Ectodermal cell (in vitro differentiated cells): ENCODE measurements around the gene FAM53A.

Source experiments
- H3K27ac ChIP-seq: 2 replicates; pipeline ENCODE4 v1.7.0; 2013; ENCODE audit warnings: mild to moderate bottlenecking, low read depth, low read length; ENCODE audit not compliant: insufficient read depth, poor library complexity, severe bottlenecking
- H3K27me3 ChIP-seq: 2 replicates; pipeline ENCODE4 v1.7.0; 2013; ENCODE audit warnings: mild to moderate bottlenecking, low read length; ENCODE audit not compliant: insufficient read depth, control insufficient read depth, poor library complexity, severe bottlenecking
- H3K36me3 ChIP-seq: one replicate; pipeline ENCODE4 v1.7.0; 2013; ENCODE audit warnings: low read length; ENCODE audit not compliant: control insufficient read depth, insufficient read depth
- H3K4me1 ChIP-seq: one replicate; pipeline ENCODE4 v1.7.0; 2013; ENCODE audit warnings: low read length; ENCODE audit not compliant: control insufficient read depth, insufficient read depth
- H3K4me3 ChIP-seq: 2 replicates; pipeline ENCODE4 v1.7.0; 2013; ENCODE audit warnings: low read depth, low read length, control low read depth; ENCODE audit not compliant: insufficient read depth
- H3K9me3 ChIP-seq: 2 replicates; pipeline ENCODE4 v1.7.0; 2013; ENCODE audit warnings: mild to moderate bottlenecking, low read length, moderate library complexity; ENCODE audit not compliant: control insufficient read depth
- WGBS, 2 experiments: methylation state at CpG; one replicate each; pipeline ENCODE4 v1.1.7; 2013; ENCODE audit warnings: missing lambda C conversion rate in 2 of 2; 5-methylcytosine and 5-hydroxymethylcytosine counted together

The FAM53A gene

DNA sequence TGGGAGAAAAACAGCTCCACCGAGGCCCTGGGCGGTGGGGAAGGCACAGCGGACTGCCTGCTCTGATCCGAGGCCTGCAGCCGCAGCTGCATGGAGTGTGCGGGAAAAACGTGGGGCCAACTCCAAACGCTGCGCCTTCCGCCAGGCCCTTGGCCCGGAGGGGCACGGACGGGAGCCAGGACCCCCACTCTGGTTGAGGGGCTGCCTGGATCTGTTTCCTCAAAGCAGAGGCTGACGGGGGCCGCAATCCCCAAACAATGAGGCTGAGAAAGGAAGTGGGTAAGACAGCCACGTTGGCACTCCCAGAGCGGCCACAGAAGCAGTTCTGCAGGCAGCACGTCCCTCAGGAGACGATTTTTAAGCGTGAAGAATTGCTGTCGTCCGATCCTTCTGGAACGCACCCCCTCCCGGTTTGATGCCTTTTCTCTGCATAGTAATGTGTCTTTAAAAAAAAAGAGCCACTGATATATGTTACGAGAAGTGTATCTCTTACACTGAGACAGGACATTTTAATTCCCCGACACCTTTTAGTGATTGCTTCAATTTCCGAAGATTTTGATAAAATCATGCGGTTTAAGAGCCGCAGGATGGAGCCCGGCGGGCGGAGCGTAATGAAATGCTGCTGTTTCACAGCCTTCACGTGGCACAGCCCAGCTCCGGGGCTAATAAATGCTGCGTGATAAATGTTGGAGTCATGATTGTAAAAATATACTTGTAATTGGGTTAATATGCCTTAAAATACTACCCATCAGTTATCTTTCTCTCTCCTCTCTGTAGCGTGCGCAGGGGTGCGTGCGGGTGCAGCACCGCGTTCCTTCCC is 85.7 kb downstream of the FAM53A start:
- Histone ChIP-seq H3K27ac (no peak overlapping the region), H3K9me3 (no peaks in the 10 kb centered on the region), H3K4me3 (no peak overlapping the region), H3K27me3 (no peaks in the 10 kb centered on the region), H3K4me1 (peaks cover 14% of the 10 kb centered on the region), H3K36me3 (no peaks in the 10 kb centered on the region)
- 92 to 94% methylated on average over 42 of the region's 42 CpGs for WGBS, 2 experiments

DNA sequence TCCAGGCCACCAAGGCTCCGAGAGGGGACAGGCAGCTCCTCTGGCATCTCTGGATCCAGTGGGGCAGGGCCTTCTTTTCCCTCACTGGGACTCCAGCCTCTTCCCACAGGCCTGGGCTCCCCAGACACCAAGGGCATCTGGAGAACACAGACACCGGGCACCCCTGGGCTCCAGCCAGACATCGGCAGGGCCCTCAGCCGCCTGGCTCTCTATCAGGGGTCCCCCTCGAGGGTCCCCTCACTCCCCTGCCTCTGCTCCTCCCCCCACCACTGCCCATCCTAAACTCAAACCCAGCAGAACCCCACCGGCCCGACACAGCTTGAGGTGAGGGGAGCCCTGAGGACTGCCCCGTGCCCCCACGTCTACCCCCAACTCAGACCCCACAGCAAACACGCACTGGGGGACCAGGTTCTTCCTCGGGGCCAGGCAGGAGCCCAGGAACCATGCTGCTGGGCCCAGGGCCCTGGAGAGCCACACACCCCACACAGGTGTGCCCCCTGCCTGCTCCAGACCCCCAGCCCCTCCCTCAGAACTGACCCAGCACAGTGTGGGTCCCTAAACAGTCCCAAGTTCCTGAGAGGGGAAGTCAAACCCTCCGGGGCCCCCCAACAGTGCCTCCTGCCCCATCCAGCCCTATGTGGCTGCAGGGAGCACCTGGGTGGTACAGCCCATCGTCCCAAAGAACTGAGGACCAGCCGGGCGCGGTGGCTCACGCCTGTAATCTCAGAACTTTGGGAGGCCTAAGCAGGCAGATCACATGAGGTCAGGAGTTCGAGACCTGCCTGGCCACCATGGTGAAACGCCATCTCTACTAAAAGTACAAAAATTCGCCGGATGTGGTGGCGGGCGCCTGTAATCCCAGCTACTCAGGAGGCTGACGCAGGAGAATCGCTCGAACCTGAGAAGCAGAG is 86.8 kb downstream of the FAM53A start:
- H3K9me3 ChIP-seq = no peaks in the 10 kb centered on the region
- peaks cover 3% of the 10 kb centered on the region for H3K4me1 ChIP-seq
- H3K27me3 ChIP-seq = no peaks in the 10 kb centered on the region
- no peak overlapping the region for H3K4me3 ChIP-seq
- H3K27ac ChIP-seq = no peak overlapping the region
- 93 to 94% methylated on average over 26 of the region's 26 CpGs for WGBS, 2 experiments
- H3K36me3 ChIP-seq = no peaks in the 10 kb centered on the region

DNA sequence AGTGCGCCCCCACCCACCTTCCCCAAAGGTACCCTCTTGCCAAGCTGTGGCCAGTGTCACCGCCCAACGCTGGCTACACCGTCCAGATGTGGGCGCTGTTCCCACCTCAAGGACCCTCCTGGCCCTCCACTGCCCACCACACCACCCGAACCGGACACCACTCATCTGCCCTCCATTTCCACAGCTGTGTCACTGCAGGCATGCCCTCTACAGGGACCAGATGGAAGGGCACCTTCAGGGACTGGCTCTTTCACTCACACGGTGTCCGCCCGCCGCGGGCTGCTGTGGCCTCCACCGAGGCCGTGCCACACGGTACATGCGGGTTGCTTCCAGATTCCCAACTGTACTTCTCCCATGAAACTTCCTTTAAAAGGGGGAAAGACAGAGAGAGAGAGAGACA is 87.7 kb downstream of the FAM53A start:
- Histone ChIP-seq H3K4me3 (no peak overlapping the region), H3K27me3 (no peaks in the 10 kb centered on the region), H3K4me1 (no peaks in the 10 kb centered on the region), H3K36me3 (no peaks in the 10 kb centered on the region), H3K9me3 (no peaks in the 10 kb centered on the region), H3K27ac (no peak overlapping the region)
- 88 to 91% methylated on average over 16 of the region's 16 CpGs for WGBS, 2 experiments

DNA sequence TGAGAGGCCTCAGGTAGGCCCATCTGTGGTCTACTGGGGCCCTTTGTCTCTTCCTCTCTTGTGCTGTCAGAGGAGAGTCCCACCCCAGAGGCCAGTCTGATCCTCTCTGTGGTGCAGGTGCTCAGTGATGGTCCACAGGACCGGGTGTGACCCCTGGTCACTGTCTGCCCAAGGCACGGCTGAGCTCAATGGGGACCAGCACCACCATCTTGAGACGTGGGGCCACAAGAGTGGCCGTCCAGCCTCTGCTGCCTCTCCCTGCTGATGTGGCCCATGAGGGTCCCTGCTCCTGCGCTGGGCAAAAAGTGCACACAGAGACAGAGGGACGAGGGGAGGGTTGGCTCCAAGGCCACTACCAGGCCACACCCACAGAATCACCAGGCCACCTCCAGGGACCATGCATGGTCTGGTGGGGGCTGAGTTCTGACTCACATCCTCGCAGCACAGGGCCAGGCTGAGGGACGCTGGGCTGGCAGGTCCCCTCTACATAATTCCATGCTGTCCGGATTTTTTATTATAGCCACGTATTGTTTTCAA is 88.3 kb downstream of the FAM53A start:
- Histone ChIP-seq H3K4me1 (no peaks in the 10 kb centered on the region), H3K27me3 (no peaks in the 10 kb centered on the region), H3K36me3 (no peaks in the 10 kb centered on the region), H3K4me3 (no peak overlapping the region), H3K9me3 (no peaks in the 10 kb centered on the region), H3K27ac (no peak overlapping the region)
- WGBS, 2 experiments = 92 to 96% methylated on average over 10 of the region's 10 CpGs

DNA sequence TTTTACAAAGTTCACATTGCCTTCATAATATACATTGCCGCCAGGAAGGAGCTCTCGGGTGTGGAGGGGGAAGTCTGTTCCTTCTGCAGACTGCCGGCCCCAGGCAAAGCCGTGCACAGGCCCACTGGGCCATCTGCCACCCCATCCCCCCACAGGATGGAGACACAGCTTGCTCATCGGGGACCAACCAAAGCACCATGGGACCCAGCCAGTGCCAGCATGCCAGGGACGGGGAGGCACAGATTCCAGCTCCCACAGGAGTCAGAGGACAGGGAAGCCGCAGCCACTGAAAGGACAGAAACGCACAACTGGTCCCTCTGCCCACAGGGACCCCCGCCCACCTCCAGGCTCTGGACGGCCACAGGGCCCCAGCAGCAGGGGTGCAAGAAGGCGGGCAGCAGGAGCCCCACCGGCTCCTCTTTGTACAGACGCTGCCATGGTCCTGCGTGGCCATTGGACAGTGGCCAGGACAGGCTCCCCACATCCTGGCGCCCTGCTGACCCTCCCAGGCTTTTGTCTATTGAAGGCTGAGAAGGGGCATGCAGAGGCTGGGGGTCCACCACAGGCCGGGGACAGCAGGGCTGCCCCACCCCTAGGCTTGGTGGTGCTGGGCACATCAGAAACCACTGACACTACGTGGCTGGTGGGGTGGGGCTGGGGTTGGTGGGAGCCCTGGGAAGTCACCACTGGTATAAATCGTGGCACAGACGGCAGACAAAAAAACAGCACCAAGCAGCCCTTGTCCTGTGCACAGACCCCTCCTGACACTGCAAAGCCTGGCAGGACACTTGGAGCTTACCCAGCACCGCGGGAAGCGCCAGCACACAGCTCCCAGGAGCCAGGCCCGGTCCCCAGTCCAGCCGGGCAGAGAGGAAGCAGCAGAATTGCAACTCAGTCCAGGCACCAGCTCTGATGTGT is 89.0 kb downstream of the FAM53A start:
- Histone ChIP-seq H3K4me1 (no peaks in the 10 kb centered on the region), H3K9me3 (no peaks in the 10 kb centered on the region), H3K27ac (no peak overlapping the region), H3K36me3 (no peaks in the 10 kb centered on the region), H3K27me3 (no peaks in the 10 kb centered on the region), H3K4me3 (no peak overlapping the region)
- WGBS, 2 experiments = 89 to 90% methylated on average over 24 of the region's 24 CpGs

DNA sequence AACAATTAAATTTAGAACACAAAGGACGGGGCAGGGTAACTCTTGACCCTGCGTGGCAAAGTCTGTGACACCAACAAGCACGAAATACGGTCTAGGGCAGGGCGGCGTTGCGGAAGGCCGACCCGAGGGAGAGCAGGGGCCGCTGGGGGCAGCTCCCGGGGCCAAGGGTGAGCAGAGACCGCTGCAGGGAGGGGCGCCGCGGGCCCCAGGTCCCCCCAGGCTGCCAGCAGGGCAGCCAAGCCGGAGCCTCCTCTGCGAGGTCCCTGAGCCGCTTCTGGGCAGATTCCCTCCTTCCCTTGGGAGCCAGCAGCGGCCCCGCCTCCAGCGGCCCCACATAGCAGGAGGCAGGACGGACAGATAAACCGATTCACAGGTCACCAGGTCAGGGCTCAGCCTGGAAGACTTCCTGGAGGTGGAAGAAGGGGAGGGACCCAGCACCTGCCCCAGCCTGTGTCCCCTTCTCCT is 90.2 kb downstream of the FAM53A start:
- Histone ChIP-seq H3K4me3 (no peak overlapping the region), H3K27ac (no peak overlapping the region), H3K27me3 (no peaks in the 10 kb centered on the region), H3K36me3 (no peaks in the 10 kb centered on the region), H3K9me3 (no peaks in the 10 kb centered on the region), H3K4me1 (no peaks in the 10 kb centered on the region)
- WGBS, 2 experiments = 73 to 75% methylated on average over 23 of the region's 23 CpGs

DNA sequence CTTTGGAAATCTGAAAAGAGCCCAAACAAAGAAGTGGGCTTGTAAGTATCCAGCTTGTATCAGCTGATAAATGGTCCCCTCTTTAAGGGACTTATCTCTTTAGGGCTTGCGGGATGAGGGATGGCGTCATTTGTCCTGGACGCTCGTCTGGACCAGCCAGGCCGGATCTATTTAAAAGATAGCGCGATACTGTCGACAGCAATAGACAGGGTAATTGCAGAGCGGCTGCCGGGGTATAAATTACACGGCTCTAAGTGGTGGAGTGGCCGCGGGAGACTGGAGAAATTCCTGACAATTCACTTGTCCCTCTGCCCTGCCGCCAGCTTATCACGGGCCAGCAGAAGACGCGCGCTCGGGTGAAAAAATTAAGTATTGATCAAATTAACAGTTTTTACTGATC is 90.7 kb downstream of the FAM53A start:
- WGBS, 2 experiments = 91% methylated on average over 19 of the region's 19 CpGs
- Histone ChIP-seq H3K4me3 (no peak overlapping the region), H3K27ac (no peak overlapping the region), H3K27me3 (no peaks in the 10 kb centered on the region), H3K4me1 (no peaks in the 10 kb centered on the region), H3K9me3 (no peaks in the 10 kb centered on the region), H3K36me3 (no peaks in the 10 kb centered on the region)

DNA sequence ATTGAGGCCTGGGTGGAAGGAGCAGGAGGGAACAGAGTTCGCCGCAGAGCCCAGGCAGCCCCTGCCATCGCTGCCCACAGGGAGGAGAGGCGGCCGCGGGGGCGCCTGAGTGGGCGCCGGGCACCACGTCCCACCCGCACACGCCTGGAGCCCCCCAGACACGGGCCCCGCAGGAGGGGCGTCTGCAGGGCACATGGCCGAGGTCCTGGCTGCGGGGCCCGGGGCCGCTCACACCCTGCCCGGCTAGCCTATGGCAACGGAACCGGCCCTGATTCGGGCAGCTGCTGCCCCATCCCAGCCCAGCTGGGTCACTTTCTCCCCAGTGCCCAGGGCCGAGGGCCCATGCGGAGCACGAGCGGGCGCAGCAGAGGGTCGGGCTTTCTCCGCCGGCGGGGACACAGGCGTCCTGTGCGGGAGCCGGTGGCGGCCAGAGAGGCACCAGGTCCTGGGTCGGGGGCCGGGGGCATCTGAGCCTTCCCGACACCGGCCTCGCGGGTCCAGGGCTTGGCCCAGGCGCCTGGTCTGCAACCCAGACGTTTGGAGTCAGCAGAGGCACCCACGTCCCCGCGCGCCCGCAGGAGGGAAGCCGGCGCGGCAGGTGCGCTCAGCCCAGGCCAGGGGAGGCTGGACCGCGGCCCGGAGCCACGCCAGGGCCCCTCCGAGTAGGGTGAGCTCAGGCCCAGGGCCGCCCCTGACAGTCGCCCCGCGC is 91.2 kb downstream of the FAM53A start:
- no peak overlapping the region for H3K27ac ChIP-seq

DNA sequence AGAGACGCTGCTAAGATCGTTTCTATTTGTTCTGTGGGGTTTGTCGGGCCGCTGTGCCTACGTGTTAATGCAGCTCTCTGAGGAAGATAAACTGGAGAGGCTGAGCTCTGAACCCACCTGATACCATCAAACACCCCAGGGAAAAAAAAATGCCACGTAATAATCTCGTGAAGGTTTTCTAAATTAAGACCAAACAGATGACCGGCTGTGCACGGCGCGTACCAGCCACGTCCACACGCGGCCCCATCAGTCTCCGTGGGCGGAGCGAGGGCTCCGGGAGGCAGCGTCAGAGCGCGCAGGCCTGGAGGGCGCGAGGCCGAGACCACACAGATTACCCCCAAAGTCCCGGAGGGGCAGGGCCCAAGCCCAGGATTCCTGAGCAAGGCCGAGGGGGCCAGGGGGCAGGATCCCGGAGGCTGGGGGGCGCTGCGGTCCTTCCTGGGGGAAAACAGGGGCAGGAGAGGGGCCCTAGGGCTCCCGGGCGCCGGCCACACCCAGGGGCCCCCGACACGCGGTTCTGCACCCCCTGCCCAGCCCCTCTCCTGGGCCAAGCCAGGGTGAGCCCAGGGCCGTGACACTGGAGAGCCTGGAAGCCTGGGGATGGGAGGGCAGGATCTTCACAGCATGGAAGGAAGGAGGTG is 91.9 kb downstream of the FAM53A start:
- no peak overlapping the region for H3K4me3 ChIP-seq
- H3K4me1 ChIP-seq = no peaks in the 10 kb centered on the region
- H3K27me3 ChIP-seq = no peaks in the 10 kb centered on the region
- H3K9me3 ChIP-seq = no peaks in the 10 kb centered on the region
- no peak overlapping the region for H3K27ac ChIP-seq
- no peaks in the 10 kb centered on the region for H3K36me3 ChIP-seq
- 93 to 96% methylated on average over 36 of the region's 36 CpGs for WGBS, 2 experiments

More for the DNA sequence above, 91.2 kb downstream of the FAM53A start:
- 96% methylated on average over 62 of the region's 62 CpGs for WGBS, 2 experiments
- no peak overlapping the region for H3K4me3 ChIP-seq
- no peaks in the 10 kb centered on the region for H3K4me1 ChIP-seq
- H3K36me3 ChIP-seq = no peaks in the 10 kb centered on the region
- H3K9me3 ChIP-seq = no peaks in the 10 kb centered on the region
- no peaks in the 10 kb centered on the region for H3K27me3 ChIP-seq
